GM19467 (cell line): ENCODE data around the gene C10orf67.
"Not testable (repeated sequence)": the region's sequence is repeated elsewhere in the genome, so short reads cannot be mapped to it uniquely, and the experiment has no call there.

Experiments
- ATAC-seq: cut with Tn5 transposase; IDR thresholded peaks from one replicate; pipeline ENCODE4 v1.9.1; 2021; ENCODE audit warnings: mild to moderate bottlenecking, moderate library complexity; ENCODE audit not compliant: unreplicated experiment

Gene C10orf67

DNA sequence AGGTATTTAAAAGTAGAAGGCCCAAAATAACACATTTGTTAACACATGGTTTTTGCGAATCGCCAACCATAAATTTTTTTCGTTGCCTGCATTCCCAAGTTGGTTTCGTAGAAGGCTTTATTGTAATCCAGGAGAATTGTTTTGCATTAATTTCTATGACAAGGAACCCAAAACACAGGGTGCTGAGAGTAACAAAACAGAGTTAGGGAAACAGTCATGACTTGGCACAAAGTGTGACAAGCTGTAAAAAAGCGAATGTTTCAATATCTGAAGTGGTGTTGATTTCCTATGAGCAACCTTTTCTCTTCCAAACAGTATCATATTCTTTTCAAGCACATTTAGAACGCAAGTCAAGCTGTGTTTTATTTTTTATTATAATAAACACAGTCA lies 63.6 kb downstream of the C10orf67 start:
- no peak for ATAC-seq

DNA sequence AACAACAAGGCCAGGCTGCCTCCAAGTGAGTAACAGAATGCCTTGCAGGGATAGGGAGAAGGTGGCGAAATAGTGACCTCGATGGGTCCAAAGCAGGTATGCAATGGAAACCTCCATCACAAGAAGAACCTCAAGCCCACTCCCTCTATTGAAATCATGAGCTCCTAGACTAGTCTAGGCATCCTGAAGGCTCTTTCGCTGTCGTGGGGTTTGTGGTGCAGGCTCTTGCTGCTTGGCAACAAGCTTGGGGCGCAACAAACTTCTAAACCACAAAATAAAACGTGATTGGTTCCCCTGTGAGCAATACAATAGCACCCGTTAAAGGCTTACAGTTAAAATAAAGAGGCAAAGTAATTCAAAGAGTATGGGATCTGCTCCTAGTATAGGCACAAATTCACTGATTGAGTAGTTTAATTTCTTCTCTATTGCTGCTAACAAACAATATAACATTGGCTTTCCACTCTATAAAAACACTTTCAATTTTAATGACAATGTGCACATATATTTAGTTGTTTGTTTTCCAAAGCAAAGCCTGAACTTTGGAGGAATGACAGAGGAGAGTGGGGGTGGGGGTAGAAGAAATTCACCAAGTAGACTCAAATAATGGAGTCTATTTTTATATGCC lies 64.1 kb downstream of the C10orf67 start:
- no peak for ATAC-seq

DNA sequence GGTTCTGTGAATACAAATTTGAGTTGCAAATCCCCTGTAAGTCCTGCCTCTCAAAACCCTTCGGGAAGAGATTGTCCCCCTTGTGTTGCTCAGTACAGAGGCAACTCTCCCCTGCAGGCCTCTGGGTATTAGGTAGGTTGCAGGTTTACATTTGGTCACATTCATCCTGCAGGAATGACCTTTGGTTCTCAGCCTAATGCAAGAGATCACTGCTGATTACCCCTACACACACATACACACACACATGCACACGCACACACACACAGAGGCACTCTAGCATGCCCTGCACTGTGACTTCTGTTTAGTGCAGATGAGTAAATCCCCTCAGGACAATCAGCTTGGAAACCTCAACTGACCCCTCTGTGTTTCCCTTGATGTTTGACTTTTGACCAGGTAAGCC lies 69.2 kb downstream of the C10orf67 start:
- ATAC-seq: no peak

DNA sequence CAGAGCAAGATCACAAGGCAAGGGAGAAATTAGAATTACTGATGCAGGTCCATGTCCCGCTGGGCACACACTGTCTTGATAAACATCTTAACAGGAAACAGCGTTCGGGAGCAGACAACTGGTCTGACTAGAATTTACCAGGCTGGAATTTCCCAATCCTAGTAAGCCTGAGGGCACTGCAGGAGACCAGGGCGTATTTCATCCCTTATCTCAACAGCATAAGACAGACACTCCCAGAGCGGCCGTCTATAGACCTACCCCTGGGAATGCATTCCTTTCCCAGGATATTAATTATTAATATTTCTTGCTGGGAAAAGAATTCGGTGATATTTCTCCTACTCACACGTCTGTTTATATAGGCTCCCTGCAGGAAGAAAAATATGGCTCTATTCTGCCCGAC lies 70.4 kb downstream of the C10orf67 start:
- not testable (repeated sequence) for ATAC-seq

DNA sequence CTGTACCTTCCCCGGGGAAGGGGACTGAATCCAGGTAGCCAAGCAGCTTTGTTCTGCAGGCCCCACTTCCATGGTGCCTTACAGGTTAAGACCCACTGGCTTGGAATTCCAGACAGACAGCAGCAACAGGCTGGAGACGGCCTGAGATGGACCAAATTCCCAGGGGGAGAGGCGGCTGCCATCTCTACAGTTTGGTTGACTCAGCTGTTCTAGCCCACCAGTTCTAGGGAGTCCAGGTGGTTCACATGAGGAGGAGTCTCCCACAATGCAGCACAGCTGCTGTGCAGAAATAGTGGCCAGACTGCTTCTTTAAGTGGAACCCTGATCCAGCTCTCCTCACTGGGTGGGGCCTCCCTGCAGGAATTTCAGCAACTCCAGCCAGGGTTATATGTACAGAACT lies 74.1 kb downstream of the C10orf67 start:
- no peak for ATAC-seq

DNA sequence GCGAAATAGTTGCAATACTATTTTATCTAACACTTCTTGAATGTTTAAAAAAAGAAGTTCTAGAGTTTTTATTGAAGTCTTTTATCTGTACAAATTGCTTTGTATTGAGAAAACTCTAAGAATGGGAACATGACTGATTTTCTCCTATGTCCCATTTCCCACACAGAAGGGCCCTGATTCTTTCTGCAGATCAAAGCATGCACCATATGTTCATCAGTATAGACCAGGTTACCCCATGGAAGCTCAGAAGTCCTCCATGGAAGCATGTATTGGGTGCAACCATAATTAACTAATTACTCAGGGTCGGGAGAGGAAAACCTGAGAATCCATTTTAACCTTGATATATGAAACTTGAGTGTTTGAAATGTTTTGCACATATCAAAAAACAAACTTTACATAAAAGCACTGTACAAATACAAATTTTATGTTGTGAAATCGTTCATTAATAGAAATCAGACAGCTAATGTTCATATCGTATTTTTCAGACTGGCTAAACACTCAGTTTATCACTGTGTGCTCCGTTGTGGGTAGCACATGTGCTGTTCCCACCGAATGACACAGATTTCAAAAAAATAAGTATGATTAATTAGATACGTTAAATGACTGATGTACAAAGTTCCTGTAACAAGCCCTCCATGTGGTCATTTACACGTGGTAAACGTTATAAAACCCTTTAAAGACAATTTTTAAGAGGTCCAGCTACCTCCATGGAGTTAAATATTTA lies 81.0 kb downstream of the C10orf67 start:
- no peak for ATAC-seq

DNA sequence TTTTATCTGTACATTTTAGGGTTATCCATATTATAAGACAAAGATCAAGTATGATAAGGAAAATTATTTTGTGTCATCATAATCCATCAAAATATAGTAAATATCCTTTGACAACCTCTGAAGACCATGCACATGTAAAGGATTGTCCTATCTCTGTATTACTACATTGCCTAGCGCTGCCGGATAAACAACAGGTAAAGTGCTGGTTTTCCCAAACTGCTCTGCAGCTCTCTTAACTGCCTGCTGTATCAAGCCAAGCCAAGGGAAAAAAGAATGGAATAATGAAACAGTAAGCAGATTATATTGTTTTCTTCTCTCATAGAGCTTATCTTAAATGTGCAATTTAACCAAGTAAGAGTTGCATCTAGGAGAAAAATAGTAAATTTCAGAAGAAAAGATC lies 81.7 kb downstream of the C10orf67 start:
- ATAC-seq: no peak

DNA sequence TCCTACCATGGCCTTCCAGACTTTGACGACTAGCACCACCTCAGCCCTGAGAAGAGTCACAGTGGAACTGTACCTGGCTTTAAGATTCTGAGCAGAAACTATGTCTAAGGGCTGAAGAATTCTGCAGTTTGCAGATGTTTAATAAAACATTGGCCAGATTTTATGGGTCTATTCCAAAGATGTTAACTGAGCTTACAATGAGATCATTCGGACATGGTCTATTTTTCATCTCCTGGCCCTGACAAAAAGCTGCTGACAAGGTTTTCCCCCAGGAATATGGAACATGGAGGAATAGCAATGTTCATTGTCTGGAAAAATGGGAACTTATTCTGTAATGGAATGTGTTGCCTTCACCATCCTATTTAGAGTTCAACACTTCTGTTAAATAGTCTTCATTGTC lies 86.1 kb downstream of the C10orf67 start:
- ATAC-seq: no peak

DNA sequence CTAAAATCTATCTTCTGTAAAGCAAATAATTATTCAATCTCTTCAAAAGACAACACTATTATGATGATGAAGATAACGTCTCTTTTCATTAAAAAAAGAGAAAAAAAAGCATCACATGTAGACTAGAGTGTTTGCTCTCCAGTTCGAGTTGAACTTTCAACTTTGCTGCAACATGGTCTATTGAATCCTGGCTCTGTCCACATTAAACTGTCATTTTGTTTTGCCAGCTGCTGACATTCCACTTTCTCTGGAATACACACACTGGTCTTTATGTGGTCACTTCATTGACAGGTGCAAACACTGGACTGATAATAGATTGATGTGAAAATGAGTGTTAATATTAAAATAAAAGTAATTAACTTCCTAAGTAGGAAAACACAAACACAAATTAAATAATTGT lies 90.8 kb downstream of the C10orf67 start:
- no peak for ATAC-seq

DNA sequence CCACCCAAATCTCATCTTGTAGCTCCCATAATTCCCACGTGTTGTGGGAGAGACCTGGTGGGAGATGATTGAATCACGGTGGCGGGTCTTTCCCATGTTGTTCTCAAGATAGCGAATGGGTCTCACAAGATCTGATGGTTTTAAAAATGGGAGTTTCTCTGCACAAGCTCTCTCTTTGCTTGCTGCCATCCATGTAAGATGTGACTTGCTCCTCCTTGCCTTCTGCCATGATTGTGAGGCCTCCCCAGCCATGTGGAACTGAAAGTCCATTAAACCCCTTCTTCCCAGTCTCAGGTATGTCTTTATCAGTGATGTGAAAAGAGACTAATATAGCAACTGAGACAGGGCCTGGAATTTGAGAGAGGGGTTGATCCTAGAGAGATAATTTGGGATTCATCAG lies 91.7 kb downstream of the C10orf67 start:
- not testable (repeated sequence) for ATAC-seq

DNA sequence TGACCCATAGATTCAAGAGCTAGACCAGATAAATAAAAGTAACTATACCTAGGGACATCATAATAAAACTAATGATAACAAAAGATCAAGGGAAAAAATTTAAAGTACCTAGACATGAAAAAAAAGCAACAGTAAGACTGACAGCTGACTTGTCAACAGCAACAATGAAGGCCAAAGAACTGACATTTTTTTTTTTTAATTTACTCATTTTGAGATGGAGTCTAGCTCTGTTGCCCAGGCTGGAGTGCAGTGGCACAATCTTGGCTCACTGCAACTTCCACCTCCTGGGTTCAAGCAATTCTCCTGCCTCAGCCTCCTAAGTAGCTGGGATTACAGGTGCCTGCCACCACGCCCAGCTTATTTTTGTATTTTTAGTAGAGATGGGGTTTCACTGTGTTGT lies 102.8 kb downstream of the C10orf67 start:
- ATAC-seq: not testable (repeated sequence)

DNA sequence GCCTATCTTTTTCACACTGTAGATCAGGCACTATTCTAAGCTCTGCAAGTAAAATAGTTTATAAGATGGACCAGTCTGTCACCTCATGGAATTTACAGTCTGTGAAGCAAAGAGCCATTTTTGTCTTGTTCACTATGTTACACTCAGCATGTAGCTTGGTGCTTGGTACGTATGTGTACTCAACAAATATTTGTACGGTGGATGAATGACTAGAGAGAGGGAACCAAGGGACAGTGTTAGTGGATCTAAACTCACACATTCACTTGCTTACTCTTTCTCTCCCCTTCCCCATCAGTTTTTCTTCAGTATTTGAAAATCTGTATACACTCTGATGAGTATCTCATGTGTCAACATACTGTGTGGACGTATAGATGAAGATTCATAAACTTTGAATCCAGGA lies 106.6 kb downstream of the C10orf67 start:
- ATAC-seq: no peak

DNA sequence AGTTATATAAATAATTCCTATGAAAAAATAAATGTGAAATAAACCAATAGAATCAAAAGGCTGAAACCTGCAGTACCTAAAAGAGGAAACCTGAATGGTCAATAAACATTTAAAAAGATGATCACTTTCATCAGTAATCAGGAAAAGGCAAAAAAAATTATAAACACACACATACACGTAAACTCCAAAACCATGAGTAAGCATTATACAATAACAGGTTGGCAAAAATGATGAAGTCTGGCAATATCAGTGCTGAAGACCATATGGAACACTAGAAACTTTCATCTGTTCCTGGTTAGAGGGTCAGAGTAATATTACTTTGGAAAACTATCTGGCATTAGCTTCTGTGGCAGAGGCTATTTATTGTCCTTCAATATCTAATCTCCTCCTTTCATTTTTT lies 114.0 kb downstream of the C10orf67 start:
- ATAC-seq: no peak

DNA sequence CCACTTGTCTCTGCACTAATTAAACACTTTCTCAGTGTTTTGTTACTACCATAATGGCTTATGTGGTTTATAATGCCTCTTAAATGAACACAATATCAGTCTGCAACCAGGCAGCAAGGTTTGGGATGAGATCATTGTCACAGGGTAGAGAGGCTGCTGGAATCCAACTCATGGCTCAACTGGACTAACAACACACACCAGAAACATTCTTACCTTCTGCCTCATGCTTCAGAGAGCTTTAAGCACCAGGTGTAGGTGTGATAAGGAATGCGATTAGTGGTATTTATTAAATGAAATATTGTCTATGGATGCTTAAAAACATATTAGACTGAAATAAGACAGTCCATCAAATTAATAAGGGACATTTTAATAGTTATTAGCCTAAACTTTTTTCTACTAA lies 127.1 kb downstream of the C10orf67 start:
- no peak for ATAC-seq

DNA sequence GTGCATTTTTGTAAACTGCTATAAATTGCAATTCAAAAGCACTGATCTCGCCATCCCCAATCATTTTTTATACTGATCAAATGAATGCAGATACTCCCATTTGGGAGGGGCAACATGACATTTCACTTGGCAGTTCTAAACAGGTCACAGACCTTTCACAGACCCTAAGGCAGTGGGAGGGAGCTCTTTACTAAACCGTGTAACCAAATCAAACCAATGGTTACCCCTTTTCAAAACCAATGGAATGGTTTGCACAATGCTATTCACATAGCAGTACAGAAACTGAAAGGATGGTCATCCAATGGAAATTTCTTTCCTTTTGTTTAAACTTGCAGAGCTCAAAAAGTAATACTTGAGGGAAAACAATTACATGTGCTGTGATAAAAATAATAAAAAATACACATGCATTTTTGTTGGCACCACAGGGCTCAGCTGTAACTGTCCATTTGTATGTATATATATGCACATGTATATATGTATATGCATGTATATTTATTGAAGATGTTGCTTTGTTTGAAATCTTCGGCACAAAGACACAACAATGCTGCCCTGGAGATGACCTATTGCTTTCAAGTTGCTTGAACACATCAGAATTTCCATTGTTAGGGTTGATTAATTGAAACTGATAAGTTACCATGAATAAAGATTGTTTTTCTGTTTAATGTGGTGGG lies 138.5 kb downstream of the C10orf67 start:
- ATAC-seq: no peak

DNA sequence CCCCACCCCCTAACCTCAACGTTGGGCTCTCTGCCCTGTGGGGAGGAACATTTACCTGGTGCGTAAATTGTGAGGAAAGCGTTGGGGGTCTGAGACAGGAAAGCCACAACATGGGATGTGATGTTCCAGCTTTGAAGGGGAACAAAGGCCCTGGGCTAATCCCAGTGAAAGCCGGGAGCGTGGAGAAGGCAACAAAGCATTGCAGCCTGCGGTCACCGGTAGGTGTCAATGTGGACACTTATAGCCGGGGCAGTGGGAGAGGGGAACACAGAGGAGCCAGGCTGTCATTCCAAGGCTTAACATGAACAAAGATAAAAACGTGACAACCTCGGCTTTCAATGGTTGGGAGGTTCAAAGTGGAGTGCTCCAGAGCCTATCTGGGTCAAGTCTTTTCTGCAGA lies 139.8 kb downstream of the C10orf67 start:
- no peak for ATAC-seq

DNA sequence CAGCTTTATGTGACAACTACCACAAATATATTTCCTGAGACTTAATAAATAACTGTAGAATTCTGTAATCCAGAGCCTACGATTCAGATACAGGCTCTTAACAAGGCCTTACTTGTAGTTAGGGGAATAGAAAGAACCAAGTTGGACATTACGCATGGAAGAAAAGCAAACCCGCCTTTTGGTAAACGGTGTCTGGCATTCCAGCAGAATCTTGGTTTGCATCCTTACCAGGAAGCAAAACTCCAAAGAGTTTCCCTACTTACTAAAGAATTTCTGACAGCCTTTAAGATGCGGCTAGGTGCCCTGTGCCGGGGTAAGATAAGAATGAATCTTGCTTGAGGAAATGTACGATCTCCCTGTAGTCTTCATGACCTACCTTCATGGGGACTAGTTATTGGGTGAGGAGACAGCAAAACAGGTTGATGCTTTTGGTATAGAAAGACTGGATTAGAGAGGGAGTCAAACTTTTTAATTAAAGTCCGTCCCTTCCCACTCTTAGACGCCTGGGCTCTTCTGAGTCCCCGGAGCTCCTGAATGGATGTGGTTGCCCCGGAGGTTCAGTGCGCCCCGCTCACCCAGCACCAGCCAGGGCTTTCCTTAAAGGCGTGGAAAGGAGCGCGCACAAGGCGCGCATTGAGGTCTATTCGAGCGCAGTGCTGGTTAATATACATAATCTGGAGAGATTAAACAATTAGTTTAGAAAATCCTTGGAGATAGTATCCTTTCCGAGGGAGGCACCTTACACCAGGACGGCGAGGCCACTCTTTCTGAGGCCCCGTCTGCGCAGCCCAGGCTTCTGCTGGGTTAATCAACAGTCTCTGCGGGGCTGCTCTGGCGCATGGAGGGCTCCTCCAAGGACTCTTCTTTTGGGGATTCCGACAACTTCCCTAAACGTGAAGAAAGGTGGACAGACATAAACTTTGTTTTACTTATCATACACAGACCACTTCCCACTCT lies 140.9 kb downstream of the C10orf67 start:
- no peak for ATAC-seq

DNA sequence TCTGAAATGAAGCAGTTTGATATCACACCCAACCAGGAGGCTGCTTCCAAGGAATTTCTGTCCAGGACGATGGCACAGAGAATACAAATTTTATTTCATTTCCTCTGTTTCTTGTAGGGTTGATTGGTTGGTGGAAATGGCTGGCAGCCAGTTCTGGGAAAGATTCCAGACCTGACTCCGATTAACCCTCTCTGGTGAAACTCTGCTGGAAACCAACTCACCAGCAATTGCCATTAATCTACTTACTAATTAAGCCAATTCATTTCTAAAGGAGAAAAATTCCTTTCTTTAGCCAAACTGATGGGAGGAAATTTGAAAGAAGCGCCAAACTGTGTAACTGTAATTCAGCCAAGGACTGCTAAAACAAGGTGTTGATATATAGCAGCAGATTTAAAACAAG lies 141.8 kb downstream of the C10orf67 start:
- ATAC-seq: no peak

DNA sequence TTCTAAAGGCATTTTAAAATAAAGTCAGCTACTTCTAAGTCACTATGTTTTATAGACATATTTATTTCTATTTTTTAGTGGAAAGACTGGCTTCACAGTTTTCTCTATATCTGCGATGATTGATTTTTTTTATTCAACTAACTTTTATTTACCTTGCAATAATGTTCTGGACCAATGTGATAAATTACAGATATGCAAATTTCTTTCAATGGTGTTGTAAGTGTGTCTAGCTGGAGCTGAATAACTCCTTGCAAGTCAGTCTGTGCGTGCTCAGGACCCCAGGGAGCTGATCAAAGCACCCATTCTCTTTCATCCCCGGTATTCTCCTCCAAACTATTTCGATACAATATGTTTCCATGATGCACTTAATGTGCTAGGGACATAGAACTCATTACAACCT lies 142.8 kb downstream of the C10orf67 start:
- ATAC-seq: no peak

DNA sequence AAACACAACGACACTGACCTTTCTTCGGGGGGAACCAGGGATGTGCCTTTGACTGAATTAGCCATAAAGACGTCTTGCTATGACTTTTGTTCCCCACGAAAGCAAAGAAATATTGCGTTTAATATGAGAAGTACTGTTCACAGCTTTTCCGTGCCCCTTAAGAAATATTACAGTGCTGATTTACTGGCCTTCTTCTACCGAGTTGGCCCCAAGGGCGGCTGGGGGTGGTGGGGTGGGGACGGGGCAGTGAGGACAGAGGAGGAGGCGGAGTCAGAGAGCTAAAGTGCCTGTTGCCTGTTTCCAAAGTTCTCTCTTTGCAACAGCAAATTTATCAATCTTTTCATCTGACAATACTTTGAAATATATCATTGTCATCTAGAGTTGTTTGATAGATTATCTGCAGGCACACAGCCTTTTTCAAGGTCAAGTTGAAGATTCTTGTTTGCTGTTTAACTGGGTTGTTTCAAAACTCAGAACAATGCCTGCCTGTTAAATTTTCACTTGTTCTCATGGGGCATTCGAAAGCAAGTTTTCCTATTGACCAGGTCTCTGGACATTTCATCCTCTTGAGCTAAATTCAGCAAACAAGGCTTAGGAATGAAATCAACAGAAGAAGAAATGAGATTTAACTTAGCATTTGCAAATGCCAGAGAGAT lies 143.5 kb downstream of the C10orf67 start:
- ATAC-seq: no peak

DNA sequence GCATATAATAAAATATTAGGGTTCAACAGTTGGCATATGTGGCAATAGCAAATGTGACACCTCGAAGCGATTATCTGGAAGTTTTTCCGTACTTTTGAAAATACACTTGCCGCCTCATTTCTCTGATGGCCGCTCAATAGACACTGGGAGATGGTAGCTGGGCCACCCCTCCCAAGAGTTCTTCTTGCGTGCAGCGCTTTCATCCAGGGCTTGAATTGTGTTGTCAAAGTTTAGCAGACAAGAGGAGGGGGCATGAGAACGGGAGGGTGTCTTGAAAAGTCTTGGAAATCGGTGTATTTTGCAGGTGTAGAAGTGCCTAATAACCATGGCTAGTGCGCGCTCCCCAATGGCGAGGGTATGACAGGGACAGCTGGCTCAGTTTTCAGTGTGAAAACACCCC lies 144.0 kb downstream of the C10orf67 start:
- no peak for ATAC-seq
